Vagina (tissue), 2 donors: ENCODE results near the gene KIRREL3. TPM values are rescaled to one million over a fixed set of nuclear protein-coding genes. Genes with fewer than 3 reads are reported as not detected.

ENCODE experiments used
- DNase-seq, 2 donors: peaks; one replicate each; pipeline ENCODE4 v3.0.0-alpha.2; 2017; ENCODE audit errors: extremely low spot score in 2 of 2
- H3K27ac ChIP-seq: fragments of 200-600 bp; sonication (generic); one replicate; pipeline ENCODE4 v1.5.1; 2019
- H3K27me3 ChIP-seq: fragments of 200-600 bp; sonication (generic); one replicate; pipeline ENCODE4 v1.5.1; 2019
- H3K36me3 ChIP-seq, 2 donors: fragments of 200-600 bp; sonication (generic); one replicate each; pipeline ENCODE4 v1.5.1; 2017 to 2019
- H3K4me1 ChIP-seq: fragments of 200-600 bp; sonication (generic); one replicate; pipeline ENCODE4 v1.5.1; 2019
- H3K4me3 ChIP-seq, 2 donors: fragments of 200-600 bp; sonication (generic); 1 replicate in 1 of 2; 2 replicates in 1 of 2; pipeline ENCODE4 v1.5.1; 2016 to 2019
- H3K9me3 ChIP-seq: fragments of 200-600 bp; sonication (generic); one replicate; pipeline ENCODE4 v1.5.1; 2019
- CTCF ChIP-seq, 3 experiments: fragments of 450-650 bp in 2 of 3; fragments of 200-600 bp in 1 of 3; sonication (generic) in 1 of 3; IDR thresholded peaks; one replicate each; pipeline ENCODE4 v1.5.1; 2017 to 2019; ENCODE audit warnings: antibody characterized with exemption in 3 of 3, mild to moderate bottlenecking in 2 of 3, moderate library complexity in 2 of 3
- POLR2A ChIP-seq, 2 donors: fragments of 450-650 bp; IDR thresholded peaks; one replicate each; pipeline ENCODE4 v1.6.1; 2017; ENCODE audit warnings: antibody characterized with exemption in 2 of 2, mild to moderate bottlenecking in 2 of 2, moderate library complexity in 2 of 2
- POLR2AphosphoS5 ChIP-seq, 2 donors: sonication (generic); formaldehyde crosslinking; IDR thresholded peaks; one replicate each; pipeline ENCODE4 v1.9.0; 2017; ENCODE audit warnings: antibody characterized with exemption in 2 of 2, mild to moderate bottlenecking in 2 of 2, low read depth in 1 of 2; ENCODE audit not compliant: insufficient read depth in 1 of 2
- intact Hi-C: fragments of 100-400 bp; cut with DNase I; formaldehyde crosslinking; loops from one replicate; pipeline ENCODE4 v1.15.1; 2023
- total RNA-seq: library from RNA; depleted of rRNA; stranded (reverse); fragments of >200 nt; gene quantifications from one replicate; pipeline ENCODE4 v1.2.3, GENCODE V29; 2016

Gene KIRREL3
- total RNA-seq, 1 donor from 2014 or later: not detected

- intact Hi-C loops: no loop called here
- Histone ChIP-seq H3K9me3 (no peaks in the 10 kb centered on the region), H3K4me3 (no peak overlapping the region), H3K36me3 (no peaks in the 10 kb centered on the region), H3K27me3 (no peaks in the 10 kb centered on the region), H3K27ac (no peak overlapping the region), H3K4me1 (peaks cover 8% of the 10 kb centered on the region)
- no peak for DNase-seq
- TF ChIP-seq POLR2A (IDR thresholded peaks at IDR 0.05) (no peak), CTCF (IDR thresholded peaks at IDR 0.05) (no peak), POLR2AphosphoS5 (IDR thresholded peaks at IDR 0.05; ENCODE audit: insufficient read depth in 1 of 2, low read depth in 1 of 2) (no peak)
These were observed 540.0 kb downstream of the KIRREL3 start for GRCh38 chr11:126460417-126461095.

- Histone ChIP-seq H3K36me3 (no peaks in the 10 kb centered on the region), H3K27ac (no peak overlapping the region), H3K9me3 (no peaks in the 10 kb centered on the region), H3K4me1 (peaks cover 8% of the 10 kb centered on the region), H3K27me3 (no peaks in the 10 kb centered on the region), H3K4me3 (no peak overlapping the region)
- intact Hi-C loops: no loop called here
- DNase-seq: no peak
- no peak for TF ChIP-seq POLR2AphosphoS5 (IDR thresholded peaks at IDR 0.05; ENCODE audit: insufficient read depth in 1 of 2, low read depth in 1 of 2)
- no peak for TF ChIP-seq CTCF (IDR thresholded peaks at IDR 0.05)
- TF ChIP-seq POLR2A (IDR thresholded peaks at IDR 0.05): no peak
These were observed 540.8 kb downstream of the KIRREL3 start for GRCh38 chr11:126459691-126460281.

GRCh38 chr11:126457817-126458216 lies 542.8 kb downstream of the KIRREL3 start:
- intact Hi-C loops: no loop called here
- DNase-seq: no peak
- H3K4me3 ChIP-seq: no peak overlapping the region
- no peak for TF ChIP-seq POLR2AphosphoS5 (IDR thresholded peaks at IDR 0.05; ENCODE audit: insufficient read depth in 1 of 2, low read depth in 1 of 2)
- TF ChIP-seq POLR2A (IDR thresholded peaks at IDR 0.05): no peak
- TF ChIP-seq CTCF (IDR thresholded peaks at IDR 0.05): no peak
- no peaks in the 10 kb centered on the region for H3K36me3 ChIP-seq
- no peak overlapping the region for H3K27ac ChIP-seq
- peaks cover 8% of the 10 kb centered on the region for H3K4me1 ChIP-seq
- no peaks in the 10 kb centered on the region for H3K27me3 ChIP-seq
- H3K9me3 ChIP-seq: no peaks in the 10 kb centered on the region

- peaks cover 17% of the 10 kb centered on the region for H3K4me1 ChIP-seq
- DNase-seq: no peak
- H3K36me3 ChIP-seq: no peaks in the 10 kb centered on the region
- no peaks in the 10 kb centered on the region for H3K27me3 ChIP-seq
- no peak overlapping the region for H3K4me3 ChIP-seq
- TF ChIP-seq POLR2A (IDR thresholded peaks at IDR 0.05) (no peak), CTCF (IDR thresholded peaks at IDR 0.05) (no peak), POLR2AphosphoS5 (IDR thresholded peaks at IDR 0.05; ENCODE audit: insufficient read depth in 1 of 2, low read depth in 1 of 2) (no peak)
- H3K9me3 ChIP-seq: no peaks in the 10 kb centered on the region
- intact Hi-C loops: no loop called here
- H3K27ac ChIP-seq: no peak overlapping the region
These were observed 543.6 kb downstream of the KIRREL3 start for GRCh38 chr11:126456783-126457542.
